Measurements from ENCODE around the gene HMX3. TPM values are rescaled to one million over a fixed set of nuclear protein-coding genes. Genes with fewer than 3 reads are reported as not detected.

Gene HMX3
- total RNA-seq, 1 experiment from 2014 or later: 5.0 TPM

DNA sequence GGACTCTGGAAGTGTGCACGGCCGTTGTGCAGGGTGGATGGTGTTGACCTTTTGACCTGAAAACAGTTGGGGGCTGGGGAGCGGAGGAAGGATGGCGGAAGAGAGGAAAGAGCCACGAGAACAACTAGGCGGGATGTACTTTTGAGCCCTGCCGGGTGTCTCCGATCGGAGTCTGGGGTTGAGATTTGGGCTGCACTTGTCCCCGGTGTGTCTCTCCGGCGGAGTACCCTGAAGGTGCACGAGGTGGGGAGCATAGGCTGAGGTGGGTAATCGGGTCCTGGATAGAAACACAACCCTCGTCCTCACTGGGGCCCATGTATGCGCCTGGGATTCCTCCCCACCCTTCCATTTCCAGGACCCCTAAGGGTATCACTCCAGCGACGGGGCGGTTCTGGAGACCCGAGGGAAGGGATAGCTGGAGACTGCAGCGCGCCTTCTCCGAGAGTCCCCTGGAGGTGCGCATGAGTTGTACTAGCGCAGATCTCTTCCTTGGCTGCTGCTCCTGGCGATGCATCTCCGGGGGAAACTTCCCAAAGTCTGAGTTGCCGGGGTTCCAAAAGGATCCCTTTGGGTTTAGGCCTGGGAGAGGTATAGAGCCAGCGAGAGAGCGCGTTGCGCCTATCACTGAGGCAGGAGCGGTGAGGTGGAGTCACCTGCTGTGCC lies 7.5 kb downstream of the HMX3 start:
- H3K9me3 ChIP-seq: no peaks in the 10 kb centered on the region
- H3K36me3 ChIP-seq: no peaks in the 10 kb centered on the region; the same call in 1 of the 2 replicates
- no peak overlapping the region for H3K4me3 ChIP-seq
- H3K27me3 ChIP-seq: no peaks in the 10 kb centered on the region
- no peak for DNase-seq

DNA sequence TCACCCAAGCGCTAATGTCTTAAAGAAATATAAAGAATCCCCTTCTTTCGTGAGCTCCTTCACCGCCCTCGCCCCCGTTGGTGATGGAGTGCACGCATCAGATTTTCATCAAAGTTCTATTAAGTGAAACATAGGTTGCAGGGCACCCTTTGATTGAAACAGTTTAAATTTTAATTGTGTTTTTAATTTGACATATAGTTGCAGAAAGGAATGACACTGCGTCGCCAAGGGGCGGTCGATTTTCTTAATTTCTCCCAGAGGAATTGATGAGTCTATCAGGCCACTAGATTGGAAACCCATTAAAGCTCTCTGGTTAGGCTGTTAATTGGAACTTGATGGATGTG lies 8.0 kb downstream of the HMX3 start:
- no peak for DNase-seq
- no peaks in the 10 kb centered on the region for H3K36me3 ChIP-seq
- H3K4me3 ChIP-seq: no peak overlapping the region
- H3K9me3 ChIP-seq: no peaks in the 10 kb centered on the region
- peaks cover 2% of the 10 kb centered on the region; the same call in 1 of the 2 replicates for H3K27me3 ChIP-seq

- peaks cover 2% of the 10 kb centered on the region; the same call in 1 of the 2 replicates for H3K27me3 ChIP-seq
- no peaks in the 10 kb centered on the region for H3K36me3 ChIP-seq
- no peaks in the 10 kb centered on the region for H3K9me3 ChIP-seq
- DNase-seq: no peak
- H3K4me3 ChIP-seq: no peak overlapping the region
Observed at GRCh38 chr10:123144697-123145541, 9.1 kb downstream of the HMX3 start.

- DNase-seq: no peak
- H3K9me3 ChIP-seq: no peaks in the 10 kb centered on the region
- no peaks in the 10 kb centered on the region for H3K36me3 ChIP-seq
- H3K4me3 ChIP-seq: no peak overlapping the region
- H3K27me3 ChIP-seq: peaks cover 2% of the 10 kb centered on the region; the same call in 1 of the 2 replicates
Observed at GRCh38 chr10:123145542-123146012, 9.8 kb downstream of the HMX3 start.

- no peaks in the 10 kb centered on the region for H3K36me3 ChIP-seq
- H3K27me3 ChIP-seq: peaks cover 2% of the 10 kb centered on the region; the same call in 1 of the 2 replicates
- H3K4me3 ChIP-seq: no peak overlapping the region
- no peaks in the 10 kb centered on the region for H3K9me3 ChIP-seq
- DNase-seq: no peak
Observed at GRCh38 chr10:123146013-123146893, 10.5 kb downstream of the HMX3 start.

- peaks cover 2% of the 10 kb centered on the region; the same call in 1 of the 2 replicates for H3K27me3 ChIP-seq
- H3K4me3 ChIP-seq: no peak overlapping the region
- DNase-seq: no peak
- no peaks in the 10 kb centered on the region for H3K36me3 ChIP-seq
- H3K9me3 ChIP-seq: no peaks in the 10 kb centered on the region
Observed at GRCh38 chr10:123146894-123147634, 11.3 kb downstream of the HMX3 start.

GRCh38 chr10:123147635-123148413 lies 12.1 kb downstream of the HMX3 start, which contains the start of gene HMX2:
Gene HMX2 (plus strand): TSS chr10:123148136. CDS start chr10:123148379, 243 bp downstream.
- Histone ChIP-seq H3K27me3 (peaks cover 2% of the 10 kb centered on the region; the same call in 1 of the 2 replicates), H3K9me3 (no peaks in the 10 kb centered on the region), H3K4me3 (peak within 1 kb of the TSS; percentile 48), H3K36me3 (no peaks in the 10 kb centered on the region)
- DNase-seq: peak; percentile 38

GRCh38 chr10:123148414-123149161 lies 12.8 kb downstream of the HMX3 start:
- H3K36me3 ChIP-seq: no peaks in the 10 kb centered on the region
- H3K9me3 ChIP-seq: no peaks in the 10 kb centered on the region
- H3K27me3 ChIP-seq: peaks cover 2% of the 10 kb centered on the region; the same call in 1 of the 2 replicates
- peak; percentile 54 for DNase-seq
- peak overlapping the region; percentile 48 for H3K4me3 ChIP-seq

- no peak for DNase-seq
- Histone ChIP-seq H3K27me3 (peaks cover 2% of the 10 kb centered on the region; the same call in 1 of the 2 replicates), H3K9me3 (no peaks in the 10 kb centered on the region), H3K36me3 (no peaks in the 10 kb centered on the region), H3K4me3 (peak overlapping the region; percentile 48; the same call in 1 of the 2 replicates)
Observed at GRCh38 chr10:123149162-123149567, 13.4 kb downstream of the HMX3 start.

DNA sequence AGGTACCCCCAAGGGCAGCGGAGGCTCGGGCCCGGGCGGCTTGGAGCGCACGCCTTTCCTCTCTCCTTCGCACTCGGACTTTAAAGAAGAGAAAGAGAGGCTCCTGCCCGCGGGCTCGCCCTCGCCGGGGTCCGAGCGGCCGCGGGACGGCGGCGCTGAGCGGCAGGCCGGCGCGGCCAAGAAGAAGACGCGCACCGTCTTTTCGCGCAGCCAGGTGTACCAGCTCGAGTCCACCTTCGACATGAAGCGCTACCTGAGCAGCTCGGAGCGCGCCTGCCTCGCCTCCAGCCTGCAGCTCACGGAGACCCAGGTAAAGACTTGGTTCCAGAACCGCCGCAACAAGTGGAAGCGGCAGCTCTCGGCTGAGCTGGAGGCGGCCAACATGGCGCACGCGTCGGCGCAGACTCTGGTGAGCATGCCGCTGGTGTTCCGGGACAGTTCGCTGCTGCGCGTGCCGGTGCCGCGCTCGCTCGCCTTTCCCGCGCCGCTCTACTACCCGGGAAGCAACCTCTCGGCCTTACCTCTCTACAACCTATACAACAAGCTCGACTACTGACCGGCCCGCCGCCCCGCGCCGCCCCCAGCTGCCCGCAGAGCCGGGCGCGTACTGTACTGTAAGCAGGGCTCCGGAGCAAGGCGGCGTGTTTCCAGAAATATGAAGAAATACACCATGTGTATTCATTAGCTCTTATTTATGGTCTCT lies 13.9 kb downstream of the HMX3 start:
- Histone ChIP-seq H3K27me3 (peaks cover 2% of the 10 kb centered on the region; the same call in 1 of the 2 replicates), H3K4me3 (no peak overlapping the region), H3K9me3 (no peaks in the 10 kb centered on the region), H3K36me3 (peaks cover 3% of the 10 kb centered on the region)
- no peak for DNase-seq

- no peak overlapping the region for H3K4me3 ChIP-seq
- no peaks in the 10 kb centered on the region for H3K9me3 ChIP-seq
- peaks cover 9% of the 10 kb centered on the region for H3K36me3 ChIP-seq
- DNase-seq: no peak
- peaks cover 2% of the 10 kb centered on the region; the same call in 1 of the 2 replicates for H3K27me3 ChIP-seq
Observed at GRCh38 chr10:123150271-123150985, 14.7 kb downstream of the HMX3 start.

DNA sequence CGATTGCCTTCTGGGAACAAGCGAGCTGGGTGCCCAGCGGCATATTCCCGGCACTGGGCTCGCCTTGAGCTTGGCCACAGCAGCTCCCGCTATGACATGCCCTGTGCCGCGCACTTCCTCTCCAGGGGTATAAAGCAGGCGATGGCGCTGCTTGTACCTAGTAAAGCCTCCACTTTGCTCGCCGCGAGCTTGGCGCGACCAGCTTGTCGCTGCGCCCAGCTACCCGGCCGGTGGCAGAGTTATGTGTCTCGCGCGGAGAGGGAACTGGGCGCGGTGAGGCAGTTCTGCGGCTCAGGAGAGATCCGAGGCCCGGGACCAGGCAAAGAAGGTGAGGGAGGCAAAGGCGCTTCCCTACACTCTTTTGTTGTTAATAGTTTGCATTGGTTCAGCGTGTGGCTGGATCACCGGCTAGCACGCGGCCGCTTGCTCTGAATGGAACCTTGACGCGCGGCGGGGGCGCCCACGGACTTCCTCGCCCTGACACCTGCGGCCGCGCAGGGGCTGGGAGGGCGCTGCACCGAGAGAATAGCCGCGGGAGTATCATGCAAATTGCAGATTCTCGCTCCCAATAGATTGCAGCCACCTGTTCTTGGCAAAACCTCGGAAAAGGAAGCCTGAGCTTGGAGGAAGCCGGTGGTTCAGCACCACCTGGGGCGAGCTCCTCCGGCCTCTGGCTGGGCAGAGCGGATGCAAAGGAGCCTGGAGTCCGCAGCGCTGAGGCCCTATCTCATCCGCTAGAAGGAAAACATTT lies 15.4 kb downstream of the HMX3 start:
- H3K4me3 ChIP-seq: no peak overlapping the region
- H3K9me3 ChIP-seq: no peaks in the 10 kb centered on the region
- peaks cover 16% of the 10 kb centered on the region for H3K36me3 ChIP-seq
- H3K27me3 ChIP-seq: peaks cover 2% of the 10 kb centered on the region; the same call in 1 of the 2 replicates
- no peak for DNase-seq

GRCh38 chr10:123151737-123152135 lies 16.0 kb downstream of the HMX3 start:
- Histone ChIP-seq H3K27me3 (peaks cover 2% of the 10 kb centered on the region; the same call in 1 of the 2 replicates), H3K9me3 (no peaks in the 10 kb centered on the region), H3K4me3 (no peak overlapping the region), H3K36me3 (peaks cover 22% of the 10 kb centered on the region)
- DNase-seq: no peak
